NCI-H460 (cell line): ENCODE data around the gene ATE1. TPM values are rescaled to one million over a fixed set of nuclear protein-coding genes. Genes with fewer than 3 reads are reported as not detected.
A peak's percentile ranks its signal among the peaks of the same experiment; 100 is the strongest.
"Not testable (repeated sequence)": the region's sequence is repeated elsewhere in the genome, so short reads cannot be mapped to it uniquely, and the experiment has no call there.

Experiments used
- DNase-seq: peaks from one replicate; pipeline ENCODE4 v3.0.0-alpha.2; 2016; ENCODE audit warnings: low read depth; ENCODE audit errors: extremely low read depth
- small RNA-seq, 2 experiments: library from RNA; depleted of rRNA; stranded (forward); fragments of <200 nt; gene quantifications; one replicate each; pipeline ENCODE3, GENCODE V24; 2014
- total RNA-seq: library from RNA; depleted of rRNA; stranded (reverse); fragments of >200 nt; shearing (Covaris generic); gene quantifications from 2 replicates; pipeline ENCODE4 v1.2.3, GENCODE V29; 2014; rRNA removed

The ATE1 gene
- total RNA-seq, 1 experiment from 2014 or later: 48.3 TPM

DNA sequence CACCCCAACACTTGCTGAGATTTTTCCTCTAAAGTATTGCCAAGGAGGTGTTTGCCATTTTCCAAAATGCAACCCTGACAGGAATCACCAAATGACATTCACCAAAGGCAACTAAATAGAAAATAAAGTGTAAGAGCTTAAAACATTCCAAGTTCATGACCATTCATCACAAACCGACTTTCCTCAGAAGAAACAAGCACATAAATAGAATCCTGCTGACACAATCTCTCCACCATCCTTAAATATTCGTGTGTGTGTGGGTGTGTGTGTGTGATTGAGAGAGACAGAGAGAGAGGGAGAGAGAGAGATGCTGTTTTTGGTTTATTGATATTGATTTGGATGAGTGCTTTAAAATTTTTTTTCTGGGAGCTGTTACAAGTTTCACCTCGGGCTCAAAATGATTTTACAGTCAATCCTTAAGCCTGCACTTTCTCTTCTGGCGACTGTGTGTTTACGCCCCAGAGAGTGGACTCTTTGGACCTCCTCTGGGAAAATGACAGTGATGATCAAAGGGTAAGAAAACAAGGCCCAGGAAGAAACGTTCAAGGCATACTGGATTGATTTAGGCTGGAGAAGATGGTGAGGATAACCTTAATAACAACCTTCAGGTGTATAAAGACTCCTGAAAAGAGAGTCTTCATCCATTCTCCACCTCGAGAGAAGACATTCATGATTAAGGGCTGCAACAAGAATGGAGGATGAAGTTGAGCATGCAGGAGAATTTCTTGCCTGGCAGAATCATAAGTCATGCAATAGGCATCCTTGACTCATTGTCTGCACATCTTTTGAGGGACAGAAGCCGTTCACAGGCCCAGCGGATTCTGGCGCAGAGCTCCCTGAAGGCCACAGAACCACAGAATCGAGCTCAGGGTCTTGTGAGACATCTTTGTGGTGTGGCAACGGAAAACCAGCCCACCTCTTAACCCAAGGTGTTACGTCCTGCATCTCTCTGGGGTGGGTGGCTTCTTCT lies 225.2 kb downstream of the ATE1 start:
- no peak for DNase-seq

- no peak for DNase-seq
Observed at GRCh38 chr10:121700416-121700815, 227.4 kb downstream of the ATE1 start.

DNA sequence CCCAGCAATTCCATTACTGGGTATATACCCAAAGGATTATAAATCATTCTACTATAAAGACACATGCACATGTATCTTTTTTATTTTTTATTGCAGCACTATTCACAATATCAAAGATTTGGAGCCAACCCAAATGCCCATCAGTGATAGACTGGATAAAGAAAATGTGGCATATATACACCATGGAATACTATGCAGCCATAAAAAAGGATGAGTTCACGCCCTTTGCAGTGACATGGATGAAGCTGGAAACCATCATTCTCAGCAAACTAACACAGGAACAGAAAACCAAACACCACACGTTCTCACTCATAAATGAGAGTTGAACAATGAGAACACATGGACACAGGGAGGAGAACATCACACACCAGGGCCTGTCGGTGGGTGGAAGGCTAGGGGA lies 228.1 kb downstream of the ATE1 start:
- DNase-seq: not testable (repeated sequence)

DNA sequence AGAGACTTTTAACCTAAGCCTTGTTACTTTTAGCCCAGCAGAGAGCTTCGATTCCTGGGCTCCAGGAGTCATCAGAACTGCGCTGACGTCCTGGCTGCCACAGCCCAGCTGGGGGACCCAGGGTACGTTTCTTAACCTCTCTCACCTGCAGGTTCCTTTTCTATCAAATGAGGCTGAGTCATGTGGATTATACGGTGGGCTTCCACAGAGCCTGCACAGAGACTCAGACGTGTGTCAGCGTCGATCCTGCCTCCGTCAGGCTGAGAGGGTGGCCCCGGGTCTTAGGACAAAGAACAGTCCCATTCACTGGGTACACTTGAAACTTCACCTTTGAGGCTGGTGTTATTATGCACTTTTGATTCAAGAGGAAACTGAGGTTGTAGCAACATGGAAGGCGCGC lies 228.9 kb downstream of the ATE1 start:
- DNase-seq: no peak

GRCh38 chr10:121698336-121698735 lies 229.5 kb downstream of the ATE1 start:
- no peak for DNase-seq

GRCh38 chr10:121696854-121697253 lies 231.0 kb downstream of the ATE1 start:
- DNase-seq: peak; percentile 21

DNA sequence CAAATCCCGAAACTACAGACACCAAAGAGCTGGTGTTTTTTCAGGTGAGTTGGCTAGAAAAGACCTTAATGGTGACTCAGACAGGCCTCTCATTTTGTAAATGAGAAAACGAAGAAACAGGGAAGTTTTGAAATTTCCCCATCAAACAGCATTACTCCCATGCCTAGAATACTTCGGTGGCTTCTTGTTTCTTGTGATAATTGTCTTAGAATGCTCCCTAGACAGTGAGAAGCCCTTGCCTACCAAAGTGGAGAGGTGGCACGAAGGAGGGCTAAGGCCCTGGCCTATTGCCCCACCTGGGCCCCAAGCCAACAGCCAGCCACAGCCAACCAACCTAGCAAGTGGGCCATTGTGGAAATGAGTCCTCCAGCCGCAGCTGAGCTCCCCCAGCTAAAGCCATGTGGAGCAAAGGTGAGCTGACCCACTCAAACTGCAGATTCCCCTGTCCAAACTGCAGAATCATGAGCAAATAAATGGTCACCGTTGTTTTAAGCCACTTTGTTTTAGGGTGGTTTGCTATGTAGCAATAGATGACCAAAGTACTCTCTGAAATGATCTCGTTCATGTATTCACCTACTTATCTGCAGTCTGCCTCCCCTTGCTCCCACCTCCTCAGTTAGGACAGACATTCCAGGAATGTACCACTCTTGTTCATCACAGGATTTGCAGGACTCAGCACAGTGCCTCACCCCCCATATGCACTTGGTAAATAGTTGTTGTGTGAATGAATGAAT lies 231.9 kb downstream of the ATE1 start:
- no peak for DNase-seq

GRCh38 chr10:121694966-121695643 lies 232.7 kb downstream of the ATE1 start:
- DNase-seq: no peak

- no peak for DNase-seq
Observed at GRCh38 chr10:121694327-121694965, 233.4 kb downstream of the ATE1 start.

GRCh38 chr10:121692626-121693025 lies 235.2 kb downstream of the ATE1 start:
- DNase-seq: no peak

GRCh38 chr10:121690970-121691369 lies 236.9 kb downstream of the ATE1 start:
- no peak for DNase-seq

Small RNA genes within 50 kb of the gene (small RNA-seq; reads per million reads assigned to genes)
- gene RF00019 (0 reads per million in 2 experiments), gene RF02219 (0 reads per million in 2 experiments)

Other genes with a start within 250 kb of the ATE1 start
- gene NSMCE4A, start 47.2 kb upstream of the ATE1 start, total RNA-seq: 69.4 and 76.5 TPM in 2 replicates
- gene TACC2, start 61.1 kb upstream of the ATE1 start, total RNA-seq: 24.4 and 31.1 TPM in 2 replicates